AG20443 (cell line): ENCODE measurements around the gene SMAD1.
"Not testable (repeated sequence)": the region's sequence is repeated elsewhere in the genome, so short reads cannot be mapped to it uniquely, and the experiment has no call there.

Source experiments
- DNase-seq: peaks from one replicate; pipeline ENCODE4 v3.0.0; 2012; ENCODE audit warnings: low spot score, mixed read lengths

SMAD1 gene

DNA sequence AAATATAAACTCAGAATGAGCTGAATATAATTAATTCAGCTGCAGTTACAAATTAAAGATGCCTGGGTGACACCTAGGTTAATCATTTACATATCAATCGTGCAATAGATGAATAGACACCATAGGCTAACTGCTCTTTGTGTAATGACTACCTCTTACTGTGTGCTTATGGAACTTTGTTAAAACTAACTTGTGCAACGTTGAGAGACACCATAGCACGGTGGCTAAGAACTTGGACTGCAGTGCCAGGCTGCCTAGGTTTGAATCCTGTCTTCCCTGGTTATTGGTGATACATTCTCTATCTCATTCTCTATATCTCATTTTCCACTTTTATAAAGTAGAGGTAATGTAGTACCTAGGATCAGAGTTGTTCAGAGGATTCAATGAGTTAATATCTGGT lies 46.9 kb downstream of the SMAD1 start:
- DNase-seq: no peak

DNA sequence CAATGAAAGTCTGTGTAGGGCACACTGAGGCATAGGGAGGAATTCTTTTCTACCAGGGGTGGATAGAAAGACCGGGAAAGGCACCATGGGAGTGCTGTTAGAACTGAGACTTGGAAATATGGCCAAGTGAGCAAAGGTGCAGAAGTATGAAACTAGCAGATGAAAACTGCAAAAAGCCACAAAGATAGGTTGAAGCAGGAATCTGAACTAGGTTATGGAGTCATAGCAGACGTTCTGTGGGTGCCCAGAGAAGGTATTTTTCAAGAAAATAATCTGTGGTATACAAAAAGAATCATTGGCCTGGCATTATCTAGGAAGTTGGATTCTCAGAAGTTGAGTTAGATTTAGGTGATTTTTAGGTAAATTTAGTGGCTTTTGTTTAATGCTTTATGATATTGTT lies 48.5 kb downstream of the SMAD1 start:
- no peak for DNase-seq

DNA sequence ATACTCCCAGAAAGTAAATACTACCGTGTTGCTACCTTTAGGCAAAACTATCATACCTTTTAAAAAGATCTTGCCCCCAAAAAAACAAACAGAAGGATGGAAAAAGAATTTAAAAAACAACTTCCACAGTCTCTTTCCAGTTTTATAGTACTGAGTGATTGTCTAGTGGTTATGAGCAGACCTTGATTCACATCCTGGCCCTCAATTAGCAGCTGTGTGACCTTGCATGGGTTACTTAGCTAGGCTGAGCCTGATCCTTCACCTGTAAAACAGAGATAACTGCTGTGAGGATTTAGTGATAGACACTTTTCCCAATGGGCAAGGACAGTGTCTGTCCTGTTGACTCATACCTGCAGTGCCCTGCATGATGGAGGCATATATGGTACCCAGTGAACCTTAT lies 49.0 kb downstream of the SMAD1 start:
- no peak for DNase-seq

DNA sequence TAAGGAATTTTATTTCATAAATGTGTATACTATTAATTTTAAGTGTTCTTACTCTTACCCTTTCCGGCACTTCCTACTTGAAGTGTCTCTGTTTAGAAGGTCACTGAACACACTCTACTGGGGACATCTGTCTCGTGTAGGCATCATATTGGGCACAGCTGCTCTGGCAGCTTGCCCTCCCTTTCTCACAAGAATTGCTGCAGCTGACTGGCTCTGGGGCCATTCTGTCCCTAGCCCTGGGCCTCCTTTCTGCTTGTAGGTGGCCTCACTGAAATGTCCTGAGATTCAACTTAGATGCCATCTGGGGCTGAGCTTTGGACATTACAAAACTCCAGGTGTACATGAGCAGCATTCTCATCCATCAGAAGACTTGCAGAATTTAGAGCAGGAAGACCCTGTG lies 49.6 kb downstream of the SMAD1 start:
- DNase-seq: no peak

DNA sequence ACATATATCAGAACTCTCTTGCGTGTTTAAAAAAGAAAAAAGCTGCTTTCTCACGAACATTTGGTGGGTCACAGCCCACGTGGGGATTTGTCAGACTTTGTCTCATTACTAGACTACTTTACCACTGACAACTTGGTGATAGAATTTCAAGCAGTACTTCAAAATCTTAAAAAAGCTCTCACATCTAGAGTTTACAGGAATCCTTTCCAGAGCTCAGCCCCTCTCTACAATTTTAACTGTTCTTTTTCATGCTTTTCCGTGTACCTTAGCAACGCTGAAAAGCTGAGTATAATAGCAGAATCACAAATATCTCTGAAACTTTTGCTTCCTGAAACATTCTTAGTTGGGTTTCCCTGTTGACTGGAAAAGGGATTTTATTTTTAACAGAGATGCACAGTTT lies 50.2 kb downstream of the SMAD1 start:
- DNase-seq: no peak

DNA sequence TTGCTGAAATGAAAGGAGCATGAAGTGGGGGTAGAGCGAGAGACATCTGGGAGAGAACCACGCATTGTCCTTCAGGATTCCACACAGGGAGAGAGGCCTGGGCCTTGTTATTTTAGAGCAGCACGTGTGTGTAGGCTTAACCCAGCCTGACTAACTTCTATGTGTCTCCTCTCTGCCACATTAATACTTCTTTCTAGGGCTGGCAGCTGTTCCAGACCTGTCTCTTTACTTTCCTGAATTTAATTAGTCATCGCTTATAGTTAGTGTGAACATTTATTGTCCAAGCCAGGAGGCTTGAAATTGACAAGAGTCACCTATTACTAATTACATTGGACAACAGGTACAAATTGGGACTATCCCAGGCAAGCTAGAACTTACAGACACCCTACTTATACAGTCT lies 51.3 kb downstream of the SMAD1 start:
- DNase-seq: no peak

DNA sequence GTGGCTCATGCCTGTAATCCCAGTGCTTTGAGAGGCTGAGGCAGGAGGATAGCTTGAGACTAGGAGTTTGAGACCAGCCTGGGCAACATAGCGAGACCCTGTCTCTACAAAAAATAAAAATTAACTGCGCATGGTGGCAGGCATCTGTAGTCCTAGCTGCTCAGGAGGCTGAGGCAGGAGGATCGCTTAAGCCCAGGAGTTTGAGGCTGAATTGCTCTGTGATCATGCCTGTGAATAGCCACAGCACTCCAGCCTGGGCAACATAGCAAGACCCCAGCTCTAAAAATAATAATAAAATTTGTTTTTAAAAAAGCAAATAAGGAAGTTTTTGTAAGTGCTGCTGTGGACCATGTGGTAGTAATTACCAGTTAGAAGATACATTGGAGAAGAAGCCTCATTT lies 51.8 kb downstream of the SMAD1 start:
- DNase-seq: not testable (repeated sequence)

DNA sequence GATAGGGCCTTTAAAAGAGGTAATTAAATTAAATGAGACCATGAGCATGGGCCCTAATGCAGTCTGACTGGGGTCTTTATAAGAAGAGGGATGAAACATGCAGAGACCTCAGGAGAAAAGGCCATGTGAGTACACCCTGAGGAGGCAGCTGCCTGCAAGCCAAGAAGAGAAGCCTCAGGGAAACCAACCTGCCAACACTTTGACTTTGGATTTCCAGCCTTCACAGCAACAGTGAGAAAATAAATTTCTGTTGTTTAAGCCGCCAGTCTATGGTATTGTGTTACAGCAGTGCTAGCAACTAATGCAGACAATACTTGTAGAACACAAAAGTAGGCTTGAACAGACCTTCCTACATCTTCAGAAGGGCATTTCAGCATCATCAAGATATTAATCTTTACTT lies 52.3 kb downstream of the SMAD1 start:
- no peak for DNase-seq

DNA sequence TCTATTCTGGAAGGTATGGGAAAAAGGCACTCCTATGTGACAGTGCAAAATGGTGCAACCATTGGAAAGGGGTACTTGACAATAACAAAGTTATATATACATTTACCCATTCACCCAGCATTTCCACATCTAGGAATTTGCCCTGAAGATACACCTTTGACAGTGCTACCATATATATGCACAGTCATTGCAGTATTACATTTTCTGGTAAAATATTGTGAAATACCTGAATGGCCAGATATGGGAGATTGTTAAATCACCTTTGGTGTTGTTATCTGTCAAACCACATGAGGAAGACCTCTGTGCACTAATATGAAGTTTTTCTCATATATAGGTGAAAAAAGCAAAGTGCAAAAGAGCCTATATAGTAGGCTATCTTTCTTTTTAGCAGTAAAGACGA lies 53.5 kb downstream of the SMAD1 start:
- no peak for DNase-seq

DNA sequence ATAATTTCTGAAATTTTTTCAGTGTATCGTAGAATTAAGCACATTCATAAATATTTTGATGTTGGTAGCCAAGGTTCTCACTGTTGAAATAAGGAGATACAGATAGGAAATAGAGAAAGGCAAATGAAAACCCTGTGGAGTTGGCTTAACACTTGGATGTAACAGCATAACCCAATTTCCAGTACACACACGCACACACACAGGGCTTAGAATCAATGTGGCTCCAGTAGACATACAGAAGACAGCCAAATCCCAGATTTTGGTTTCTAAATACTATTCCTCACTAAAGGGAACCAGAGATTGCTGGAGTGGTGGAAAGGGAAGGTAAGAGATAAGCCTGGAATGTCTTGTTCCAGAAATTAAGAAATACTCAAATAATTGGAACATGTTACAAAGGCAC lies 54.4 kb downstream of the SMAD1 start:
- no peak for DNase-seq

DNA sequence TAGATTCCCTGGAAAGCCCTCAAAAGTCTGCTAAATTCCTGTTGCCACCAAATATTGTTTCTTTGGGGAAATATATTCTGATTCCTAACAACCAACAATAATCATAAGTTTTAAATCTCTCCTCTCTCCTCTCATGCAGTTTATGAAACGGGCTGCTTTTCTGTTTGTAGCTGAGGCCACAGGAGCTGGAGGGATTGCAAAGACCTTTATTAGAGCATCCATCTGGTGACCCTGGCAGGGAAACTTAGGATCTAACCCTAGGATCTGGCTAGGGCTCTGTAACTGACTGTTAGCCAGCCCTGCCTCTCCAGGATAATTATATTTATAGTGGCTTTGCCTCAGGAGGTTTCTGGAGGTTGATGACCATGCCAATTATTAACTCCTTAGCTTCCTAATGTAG lies 56.9 kb downstream of the SMAD1 start:
- no peak for DNase-seq

DNA sequence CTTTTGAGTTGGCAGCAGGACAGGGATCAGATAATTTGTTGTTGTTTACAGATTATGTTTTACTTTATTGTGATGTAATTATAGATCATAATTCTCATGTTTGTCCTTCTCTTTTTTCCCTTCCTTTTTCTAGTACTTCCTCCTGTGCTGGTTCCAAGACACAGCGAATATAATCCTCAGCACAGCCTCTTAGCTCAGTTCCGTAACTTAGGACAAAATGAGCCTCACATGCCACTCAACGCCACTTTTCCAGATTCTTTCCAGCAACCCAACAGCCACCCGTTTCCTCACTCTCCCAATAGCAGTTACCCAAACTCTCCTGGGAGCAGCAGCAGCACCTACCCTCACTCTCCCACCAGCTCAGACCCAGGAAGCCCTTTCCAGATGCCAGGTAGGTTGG lies 58.0 kb downstream of the SMAD1 start:
- DNase-seq: no peak

DNA sequence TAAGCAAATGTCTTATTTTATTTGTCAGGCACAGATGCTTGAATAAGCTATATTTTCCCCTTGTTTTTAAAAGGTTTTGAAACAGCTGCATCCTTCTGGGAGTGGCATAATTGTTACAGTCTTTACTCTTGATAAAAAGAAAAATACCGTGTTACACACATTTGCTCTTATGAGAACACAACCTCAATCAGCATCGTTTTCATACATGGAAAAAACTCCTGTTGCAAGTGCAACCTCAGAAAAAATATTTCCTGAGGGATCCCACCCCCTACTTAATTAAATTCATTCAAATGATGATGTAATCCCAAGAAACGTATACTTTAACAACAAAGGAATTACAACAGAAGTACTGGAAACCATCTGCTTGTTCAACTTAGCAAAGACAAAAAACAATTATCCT lies 58.6 kb downstream of the SMAD1 start:
- no peak for DNase-seq

DNA sequence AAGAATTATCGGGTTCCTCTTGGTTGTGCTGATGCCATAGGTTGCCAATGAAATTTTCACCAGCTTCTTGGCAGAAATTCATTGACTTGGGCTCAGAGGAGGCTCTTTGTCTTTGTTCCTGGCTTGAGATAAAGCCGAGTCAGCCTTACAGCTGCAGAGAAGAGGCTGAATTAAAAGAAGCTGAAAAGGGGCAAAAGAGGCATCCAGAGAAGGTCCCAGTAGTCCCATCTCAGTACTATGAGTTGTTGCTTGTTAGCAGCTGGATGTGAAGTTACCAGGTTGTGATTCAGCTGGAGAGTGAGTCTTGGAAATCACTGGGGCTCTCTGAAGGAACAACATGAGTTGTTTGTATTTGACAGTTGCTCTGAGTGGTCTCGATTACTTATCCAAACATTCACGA lies 59.7 kb downstream of the SMAD1 start:
- DNase-seq: no peak

DNA sequence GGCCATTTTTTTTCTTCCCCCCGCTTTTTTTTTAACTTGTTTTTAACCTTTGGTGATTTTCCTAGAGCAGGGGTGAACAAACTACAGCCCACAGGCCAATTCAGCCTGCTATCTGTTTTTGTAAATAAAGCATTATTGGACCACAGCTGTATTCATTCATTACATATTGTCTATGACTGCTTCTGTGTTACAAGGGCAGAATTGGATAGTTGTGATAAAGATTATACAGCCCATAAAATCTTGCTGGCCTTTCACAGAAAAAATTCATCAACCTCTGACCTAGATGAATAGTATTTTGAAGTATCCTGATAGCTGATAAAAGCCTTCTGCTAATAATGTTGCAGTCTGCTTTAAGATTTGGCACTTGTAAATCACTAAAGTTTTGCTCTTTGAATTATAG lies 63.4 kb downstream of the SMAD1 start:
- no peak for DNase-seq

DNA sequence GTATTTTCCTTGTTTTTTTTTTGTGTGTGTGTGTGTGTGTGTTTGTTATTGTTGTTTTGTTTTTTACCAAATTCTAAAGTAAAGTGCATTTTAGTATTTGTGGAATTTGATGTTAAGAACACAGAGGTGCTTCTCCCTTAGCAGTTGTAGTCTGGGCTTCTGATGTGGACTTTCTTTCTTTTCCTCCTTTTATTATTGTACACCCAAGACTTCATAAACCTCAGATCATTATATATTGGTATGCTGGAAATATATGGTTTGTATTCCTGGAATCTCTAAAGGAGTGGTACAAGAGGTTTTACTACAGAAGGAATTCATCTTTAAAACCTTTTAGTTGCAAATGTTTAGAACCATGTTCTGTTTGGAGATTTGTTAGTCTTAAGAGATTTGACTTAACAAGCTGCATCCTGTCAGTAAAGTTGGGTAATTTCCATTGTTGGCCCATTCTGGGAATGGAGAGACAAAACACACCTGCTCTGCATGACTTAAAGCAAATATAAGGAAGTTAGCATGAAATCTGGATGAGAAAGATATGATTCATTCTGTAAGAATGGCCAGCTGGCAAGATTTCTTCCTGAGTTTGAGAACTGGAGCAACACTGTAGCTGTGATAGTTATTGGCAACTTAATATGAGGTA lies 64.0 kb downstream of the SMAD1 start:
- DNase-seq: peak; percentile 52

DNA sequence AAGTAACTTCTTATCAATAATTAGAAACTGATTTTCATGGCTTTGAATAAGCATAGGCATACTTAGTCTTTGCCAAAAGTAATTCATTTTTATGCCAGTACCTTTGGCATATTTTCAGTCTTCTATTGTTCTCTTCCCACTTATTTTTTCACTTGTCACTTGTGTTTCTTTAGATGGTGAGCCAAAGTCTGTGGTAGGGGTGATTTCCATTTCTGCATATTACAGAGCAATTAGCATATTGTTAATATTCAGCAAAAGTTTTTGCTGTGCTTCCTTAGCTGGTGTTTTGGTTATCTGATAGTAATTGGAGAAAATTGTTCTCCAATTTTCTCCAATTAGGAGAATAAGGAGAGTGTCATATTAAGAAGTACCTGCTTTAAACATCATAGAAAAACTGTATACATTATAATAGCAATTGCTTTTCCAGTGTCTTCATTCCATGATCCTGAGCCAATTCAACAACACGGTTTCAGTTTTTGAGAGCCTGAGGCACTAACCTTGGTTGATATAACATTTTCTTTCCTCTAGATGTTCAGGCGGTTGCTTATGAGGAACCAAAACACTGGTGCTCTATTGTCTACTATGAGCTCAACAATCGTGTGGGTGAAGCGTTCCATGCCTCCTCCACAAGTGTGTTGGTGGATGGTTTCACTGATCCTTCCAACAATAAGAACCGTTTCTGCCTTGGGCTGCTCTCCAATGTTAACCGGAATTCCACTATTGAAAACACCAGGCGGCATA lies 64.7 kb downstream of the SMAD1 start:
- DNase-seq: no peak

DNA sequence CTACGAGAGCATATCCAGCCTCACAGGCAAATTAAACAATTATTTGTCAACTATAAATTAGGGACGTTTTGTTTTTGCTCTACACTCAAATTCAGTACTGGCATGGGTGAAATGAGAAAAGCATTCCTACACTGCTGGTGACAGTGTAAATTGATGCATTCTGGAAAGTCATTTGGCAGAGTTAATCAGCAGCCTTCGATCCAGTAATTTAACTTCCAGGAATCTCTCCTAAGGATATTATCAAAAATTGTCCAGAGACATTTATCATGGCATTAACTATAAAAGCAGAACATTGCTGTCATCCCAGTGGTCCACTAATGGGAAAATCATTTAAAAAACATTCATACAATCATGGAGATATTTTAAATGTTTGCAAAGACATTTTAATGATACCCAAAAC lies 70.0 kb downstream of the SMAD1 start:
- DNase-seq: no peak

DNA sequence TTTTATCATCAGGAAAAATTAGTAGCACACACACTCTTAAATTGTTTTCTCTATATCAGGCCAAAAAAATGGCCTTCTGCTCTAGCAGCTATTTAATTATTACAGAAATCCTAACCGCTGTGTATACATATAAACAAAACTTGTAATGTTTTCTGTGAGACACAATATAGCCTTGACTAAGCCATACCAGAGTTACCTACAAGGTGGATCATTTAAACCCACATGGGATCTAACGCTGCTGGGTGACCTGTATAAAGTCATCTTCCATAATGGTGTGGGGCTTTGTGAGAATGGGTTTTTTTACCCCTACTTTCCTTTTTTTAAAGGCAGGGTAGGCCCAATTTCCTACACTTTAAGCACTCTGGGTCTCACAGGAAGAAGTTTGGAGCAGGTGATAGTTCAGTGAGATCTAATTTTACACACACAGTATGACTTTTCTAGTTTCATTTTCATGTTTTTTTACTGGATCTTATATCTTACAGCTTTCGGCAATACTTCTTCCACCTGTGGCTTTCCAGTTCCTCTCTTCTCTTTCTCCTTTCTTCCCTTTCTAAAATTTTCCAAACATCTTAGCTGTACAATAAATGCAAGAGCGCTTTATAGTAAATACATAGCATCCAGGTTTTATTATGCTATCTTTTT lies 70.6 kb downstream of the SMAD1 start:
- no peak for DNase-seq

DNA sequence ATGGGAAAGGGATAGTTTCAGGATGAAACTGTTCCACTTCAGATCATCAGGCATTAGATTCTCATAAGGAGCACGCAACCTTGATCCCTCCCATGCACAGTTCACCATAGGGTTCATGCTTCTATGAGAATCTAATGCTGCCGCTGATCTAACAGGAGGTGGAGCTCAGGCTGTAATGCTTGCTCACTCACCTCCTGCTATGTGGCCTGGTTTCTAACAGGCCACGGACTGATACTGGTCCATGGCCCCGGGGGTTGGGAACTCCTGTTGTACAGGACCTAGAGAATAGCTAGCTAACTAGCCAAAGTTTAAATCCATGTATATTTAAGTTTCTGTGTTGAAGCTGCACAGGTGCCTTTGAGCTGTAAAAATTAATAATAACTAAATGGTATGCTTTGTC lies 71.7 kb downstream of the SMAD1 start:
- no peak for DNase-seq

DNA sequence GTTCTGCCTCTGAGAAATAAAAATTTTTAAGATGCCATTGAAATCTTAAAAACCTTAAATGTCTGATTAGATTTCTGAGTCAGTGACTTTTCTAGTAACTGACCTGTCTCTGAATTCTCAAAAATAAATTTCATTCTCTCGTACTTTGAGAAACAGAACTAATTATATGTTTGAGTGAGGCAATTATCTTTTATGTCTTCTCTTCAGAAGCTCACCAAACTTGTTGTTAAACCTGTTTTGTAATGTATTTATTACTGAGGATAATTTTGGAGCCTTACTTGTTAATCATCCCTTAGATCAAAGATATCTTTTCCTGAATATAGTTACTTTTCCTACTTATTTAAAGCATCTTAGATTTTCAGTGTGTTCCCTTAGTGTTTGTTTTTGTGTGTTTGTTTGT lies 73.0 kb downstream of the SMAD1 start:
- no peak for DNase-seq

DNA sequence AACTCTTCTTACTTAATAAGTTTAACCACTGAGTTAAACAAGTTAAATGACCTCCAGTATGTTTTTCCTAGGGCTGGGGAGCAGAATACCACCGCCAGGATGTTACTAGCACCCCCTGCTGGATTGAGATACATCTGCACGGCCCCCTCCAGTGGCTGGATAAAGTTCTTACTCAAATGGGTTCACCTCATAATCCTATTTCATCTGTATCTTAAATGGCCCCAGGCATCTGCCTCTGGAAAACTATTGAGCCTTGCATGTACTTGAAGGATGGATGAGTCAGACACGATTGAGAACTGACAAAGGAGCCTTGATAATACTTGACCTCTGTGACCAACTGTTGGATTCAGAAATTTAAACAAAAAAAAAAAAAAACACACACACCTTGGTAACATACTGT lies 76.1 kb downstream of the SMAD1 start:
- DNase-seq: peak; percentile 83

DNA sequence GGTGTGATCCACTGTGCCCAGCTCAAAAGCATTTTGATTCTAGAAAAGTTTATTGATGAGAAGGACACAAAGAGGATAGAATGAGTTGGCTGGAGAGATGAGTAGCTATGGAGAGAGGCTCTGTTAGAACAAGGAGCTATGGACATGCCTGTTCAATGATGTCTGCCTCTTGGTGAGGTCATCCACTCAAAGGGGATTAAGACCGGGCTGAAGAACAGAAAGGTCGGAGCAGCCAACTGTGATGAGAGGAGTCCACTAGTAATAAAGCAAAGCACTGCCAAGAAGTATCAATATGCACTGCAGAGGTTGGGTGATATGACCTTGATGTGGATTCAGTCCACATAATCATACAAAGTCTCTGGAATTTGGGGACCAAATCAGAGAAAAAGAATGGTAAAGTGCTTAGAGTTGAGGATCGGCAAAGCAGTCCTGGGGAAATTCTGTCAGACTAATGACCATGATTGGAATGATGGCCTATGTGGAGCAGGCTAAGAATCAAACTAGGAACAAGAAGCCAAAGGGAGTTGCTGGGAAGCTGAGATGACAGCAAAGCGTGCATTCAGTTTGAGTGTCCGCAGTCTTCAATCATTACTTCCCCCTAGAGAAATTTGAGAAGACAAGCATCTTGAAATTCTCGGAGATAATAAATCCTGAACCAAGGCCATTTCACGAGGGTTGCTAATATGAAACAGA lies 81.8 kb downstream of the SMAD1 start:
- DNase-seq: no peak
